MM.1S (cell line): ENCODE data around the gene KBTBD6.

Source experiments
- DNase-seq: peaks from one replicate; pipeline ENCODE4 v3.0.0-alpha.2; 2015
- H2AFZ ChIP-seq: fragments of 300-600 bp; sonication (generic); 2 replicates; pipeline ENCODE4 v1.6.0; 2016; ENCODE audit warnings: antibody characterized with exemption, low read length
- H3F3A ChIP-seq: fragments of 300-600 bp; sonication (generic); 2 replicates; pipeline ENCODE4 v1.6.1; 2016; ENCODE audit warnings: mild to moderate bottlenecking, antibody characterized with exemption, low read length, moderate library complexity, mixed read lengths; ENCODE audit not compliant: insufficient read depth
- H3K27ac ChIP-seq: fragments of 300-600 bp; sonication (generic); 2 replicates; pipeline ENCODE4 v1.5.1; 2016; ENCODE audit warnings: mild to moderate bottlenecking, low read length
- H3K27me3 ChIP-seq: fragments of 300-600 bp; sonication (generic); replicated peaks from 2 replicates; pipeline ENCODE4 v1.6.0; 2016; ENCODE audit warnings: low read length; ENCODE audit not compliant: insufficient read depth
- H3K36me3 ChIP-seq: fragments of 300-600 bp; sonication (generic); replicated peaks from 2 replicates; pipeline ENCODE4 v1.6.1; 2016; ENCODE audit warnings: mild to moderate bottlenecking, low read length, mixed read lengths; ENCODE audit not compliant: insufficient read depth
- H3K4me1 ChIP-seq: fragments of 300-600 bp; sonication (generic); 2 replicates; pipeline ENCODE4 v1.6.1; 2016; ENCODE audit warnings: low read length, mixed read lengths
- H3K4me2 ChIP-seq: fragments of 300-600 bp; sonication (generic); 2 replicates; pipeline ENCODE4 v1.6.0; 2016; ENCODE audit warnings: low read depth, low read length
- H3K4me3 ChIP-seq: fragments of 300-600 bp; sonication (generic); 2 replicates; pipeline ENCODE4 v1.5.1; 2016; ENCODE audit warnings: low read length, mixed read lengths
- H3K79me2 ChIP-seq: fragments of 300-600 bp; sonication (generic); 2 replicates; pipeline ENCODE4 v1.6.1; 2016; ENCODE audit warnings: mixed run types, low read length, mixed read lengths
- H3K9ac ChIP-seq: fragments of 300-600 bp; sonication (generic); 2 replicates; pipeline ENCODE4 v1.6.1; 2016; ENCODE audit warnings: low read length, mixed read lengths
- H3K9me2 ChIP-seq: fragments of 300-600 bp; sonication (generic); replicated peaks from 2 replicates; pipeline ENCODE4 v1.6.1; 2016; ENCODE audit warnings: mild to moderate bottlenecking, low read length, mixed read lengths; ENCODE audit not compliant: insufficient read depth
- H3K9me3 ChIP-seq: fragments of 300-600 bp; sonication (generic); replicated peaks from 2 replicates; pipeline ENCODE4 v1.6.1; 2016; ENCODE audit warnings: mild to moderate bottlenecking, low read length, mixed read lengths; ENCODE audit not compliant: insufficient read depth
- H4K20me1 ChIP-seq: fragments of 300-600 bp; sonication (generic); 2 replicates; pipeline ENCODE4 v1.6.1; 2016; ENCODE audit warnings: mild to moderate bottlenecking, low read length, moderate library complexity, mixed read lengths; ENCODE audit not compliant: insufficient read depth
- EZH2 ChIP-seq: fragments of 300-600 bp; sonication (generic); optimal IDR thresholded peaks from 2 replicates; pipeline ENCODE3; 2017; ENCODE audit warnings: low read depth, mild to moderate bottlenecking, antibody characterized with exemption, low read length, mixed read lengths
- EZH2phosphoT487 ChIP-seq: fragments of 300-600 bp; sonication (generic); IDR thresholded peaks from 2 replicates; pipeline ENCODE4 v1.6.1; 2018; ENCODE audit warnings: antibody characterized with exemption, low read length
- TF ChIP-seq, protein P1 (sequence below): fragments of 300-600 bp; sonication (generic); IDR thresholded peaks from 2 replicates; pipeline ENCODE4 v1.5.1; 2016; ENCODE audit warnings: antibody characterized with exemption, low read length, mixed read lengths

The KBTBD6 gene

DNA sequence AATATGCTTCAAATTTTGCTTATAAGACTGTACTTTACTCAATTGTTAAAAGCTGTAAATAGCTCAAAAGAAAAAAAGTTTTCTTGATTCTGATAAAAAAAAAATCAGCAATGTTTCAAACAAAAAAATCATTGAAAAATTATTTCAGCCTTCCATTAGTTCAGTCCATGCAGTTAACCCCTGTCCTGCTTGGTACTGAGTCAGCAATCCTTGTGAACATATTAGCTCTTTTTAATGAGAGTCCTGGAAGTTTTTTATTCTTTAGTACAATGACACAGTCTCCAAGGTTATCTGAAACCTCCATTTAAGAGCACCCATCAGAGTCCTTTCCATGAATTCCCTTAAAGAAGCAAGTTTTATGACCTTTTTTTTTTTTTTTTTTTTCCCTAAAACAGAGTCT lies 21.4 kb upstream of the KBTBD6 start:
- Histone ChIP-seq H2AFZ (no peak overlapping the region), H3K36me3 (no peaks in the 10 kb centered on the region), H4K20me1 (no peaks in the 10 kb centered on the region), H3K4me3 (no peak overlapping the region), H3K9me3 (no peaks in the 10 kb centered on the region), H3K4me2 (no peak overlapping the region), H3K79me2 (no peaks in the 10 kb centered on the region), H3F3A (no peaks in the 10 kb centered on the region), H3K9me2 (no peaks in the 10 kb centered on the region), H3K9ac (no peak overlapping the region), H3K27ac (no peak overlapping the region), H3K4me1 (no peaks in the 10 kb centered on the region), H3K27me3 (no peaks in the 10 kb centered on the region)
- TF ChIP-seq EZH2phosphoT487 (no peak), EZH2 (no peak)
- TF ChIP-seq, protein P1, sequence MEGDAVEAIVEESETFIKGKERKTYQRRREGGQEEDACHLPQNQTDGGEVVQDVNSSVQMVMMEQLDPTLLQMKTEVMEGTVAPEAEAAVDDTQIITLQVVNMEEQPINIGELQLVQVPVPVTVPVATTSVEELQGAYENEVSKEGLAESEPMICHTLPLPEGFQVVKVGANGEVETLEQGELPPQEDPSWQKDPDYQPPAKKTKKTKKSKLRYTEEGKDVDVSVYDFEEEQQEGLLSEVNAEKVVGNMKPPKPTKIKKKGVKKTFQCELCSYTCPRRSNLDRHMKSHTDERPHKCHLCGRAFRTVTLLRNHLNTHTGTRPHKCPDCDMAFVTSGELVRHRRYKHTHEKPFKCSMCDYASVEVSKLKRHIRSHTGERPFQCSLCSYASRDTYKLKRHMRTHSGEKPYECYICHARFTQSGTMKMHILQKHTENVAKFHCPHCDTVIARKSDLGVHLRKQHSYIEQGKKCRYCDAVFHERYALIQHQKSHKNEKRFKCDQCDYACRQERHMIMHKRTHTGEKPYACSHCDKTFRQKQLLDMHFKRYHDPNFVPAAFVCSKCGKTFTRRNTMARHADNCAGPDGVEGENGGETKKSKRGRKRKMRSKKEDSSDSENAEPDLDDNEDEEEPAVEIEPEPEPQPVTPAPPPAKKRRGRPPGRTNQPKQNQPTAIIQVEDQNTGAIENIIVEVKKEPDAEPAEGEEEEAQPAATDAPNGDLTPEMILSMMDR = no peak
- no peak for DNase-seq

DNA sequence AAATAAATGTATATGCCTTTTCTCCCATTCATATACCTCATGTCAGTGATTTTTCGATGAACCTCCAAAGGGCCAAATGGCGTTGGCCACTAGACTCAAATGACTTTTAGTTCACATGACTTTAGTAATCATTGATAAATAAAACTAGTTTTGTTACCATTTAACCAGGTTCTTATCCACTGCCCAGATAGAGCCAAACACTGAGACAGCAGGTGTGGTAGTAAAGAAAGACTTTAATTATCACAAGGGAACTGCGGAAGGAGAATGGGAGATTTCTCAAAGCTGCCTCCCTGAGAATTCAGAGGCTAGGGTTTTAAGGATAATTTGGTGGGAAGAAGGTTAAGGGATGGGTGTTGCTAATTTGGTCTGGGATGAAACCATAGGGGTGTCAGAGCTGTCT lies 19.4 kb upstream of the KBTBD6 start:
- H3F3A ChIP-seq = no peaks in the 10 kb centered on the region
- TF ChIP-seq, protein P1 = no peak
- TF ChIP-seq EZH2phosphoT487 (no peak), EZH2 (no peak)

DNA sequence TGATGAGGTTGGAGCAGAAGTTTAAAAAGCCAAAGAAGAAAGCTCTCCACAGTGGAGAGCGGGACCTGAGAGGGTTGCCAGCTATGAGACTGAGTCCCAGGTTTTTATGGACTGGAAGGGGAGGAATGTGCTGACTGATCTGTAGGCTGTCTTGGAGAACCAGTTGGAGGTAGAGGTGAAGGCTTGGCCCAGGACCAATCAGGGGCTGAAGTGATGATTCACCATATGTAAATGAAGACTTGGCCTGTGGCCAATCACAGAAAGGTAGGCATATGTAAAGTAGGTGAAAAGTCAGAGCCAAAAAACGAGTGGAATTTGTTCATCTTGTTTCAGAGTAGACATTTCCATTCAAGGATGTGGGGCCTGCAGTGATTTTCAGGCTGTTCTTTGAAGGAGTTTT lies 17.5 kb upstream of the KBTBD6 start:
- no peak overlapping the region for H3K4me2 ChIP-seq
- H3K36me3 ChIP-seq = no peaks in the 10 kb centered on the region
- H3K4me3 ChIP-seq = no peak overlapping the region
- H3K27me3 ChIP-seq = no peaks in the 10 kb centered on the region
- no peak overlapping the region for H3K27ac ChIP-seq
- H3K4me1 ChIP-seq = no peaks in the 10 kb centered on the region
- DNase-seq = no peak
- no peaks in the 10 kb centered on the region for H3K79me2 ChIP-seq
- no peak overlapping the region for H3K9ac ChIP-seq
- H3K9me3 ChIP-seq = no peaks in the 10 kb centered on the region
- H3F3A ChIP-seq = no peaks in the 10 kb centered on the region
- no peak overlapping the region for H2AFZ ChIP-seq
- H4K20me1 ChIP-seq = no peaks in the 10 kb centered on the region
- TF ChIP-seq EZH2 (no peak), EZH2phosphoT487 (no peak)
- TF ChIP-seq, protein P1 = no peak
- H3K9me2 ChIP-seq = no peaks in the 10 kb centered on the region

More for the DNA sequence above, 19.4 kb upstream of the KBTBD6 start:
- H2AFZ ChIP-seq = no peak overlapping the region
- no peak overlapping the region for H3K4me3 ChIP-seq
- no peaks in the 10 kb centered on the region for H3K79me2 ChIP-seq
- no peak overlapping the region for H3K4me2 ChIP-seq
- H3K9me2 ChIP-seq = no peaks in the 10 kb centered on the region
- no peak overlapping the region for H3K27ac ChIP-seq
- H3K27me3 ChIP-seq = no peaks in the 10 kb centered on the region
- no peaks in the 10 kb centered on the region for H3K4me1 ChIP-seq
- no peak for DNase-seq
- no peaks in the 10 kb centered on the region for H4K20me1 ChIP-seq
- H3K36me3 ChIP-seq = no peaks in the 10 kb centered on the region
- no peak overlapping the region for H3K9ac ChIP-seq
- H3K9me3 ChIP-seq = no peaks in the 10 kb centered on the region
